GM21717 (cell line): ENCODE results near the gene ZG16B.

ENCODE experiments used
- ATAC-seq: cut with Tn5 transposase; IDR thresholded peaks from one replicate; pipeline ENCODE4 v1.9.1; 2021; ENCODE audit warnings: mild to moderate bottlenecking, moderate library complexity; ENCODE audit not compliant: unreplicated experiment

Gene ZG16B

GRCh38 chr16:2860826-2861567, 30.9 kb downstream of the ZG16B start:
- ATAC-seq: no peak

GRCh38 chr16:2865651-2866050, 35.5 kb downstream of the ZG16B start:
- no peak for ATAC-seq

GRCh38 chr16:2866431-2866830, 36.3 kb downstream of the ZG16B start:
- ATAC-seq: no peak

- no peak for ATAC-seq
These were observed 37.5 kb downstream of the ZG16B start for GRCh38 chr16:2867661-2867986.

GRCh38 chr16:2867987-2868789, 38.1 kb downstream of the ZG16B start:
- peak; percentile 81 for ATAC-seq

- ATAC-seq: no peak
These were observed 41.8 kb downstream of the ZG16B start for GRCh38 chr16:2871926-2872325.

GRCh38 chr16:2874032-2874911, 44.2 kb downstream of the ZG16B start:
- ATAC-seq: no peak

- ATAC-seq: peak; percentile 68
These were observed 44.8 kb downstream of the ZG16B start for GRCh38 chr16:2874912-2875362.

- ATAC-seq: no peak
These were observed 49.9 kb downstream of the ZG16B start for GRCh38 chr16:2879854-2880508.
